Heart right ventricle (tissue), 16 donors: ENCODE data around the gene KRT15. TPM values are rescaled to one million over a fixed set of nuclear protein-coding genes. Genes with fewer than 3 reads are reported as not detected.

Experiments used
- ATAC-seq, 8 donors: fragments of 200-7000 bp; cut with Tn5 transposase; one replicate each; pipeline ENCODE4 v1.9.1; 2020; ENCODE audit warnings: mild to moderate bottlenecking in 8 of 8, moderate library complexity in 8 of 8, moderate number of reproducible peaks in 1 of 8
- DNase-seq, 2 donors: peaks; one replicate each; pipeline ENCODE4 v3.0.0-alpha.2; 2020
- H3K27ac ChIP-seq, 10 donors: fragments of 200-600 bp; sonication (generic) in 2 of 10; one replicate each; pipeline versions ENCODE4 v1.5.0 to v1.8.0; 2020 to 2022; ENCODE audit warnings: mild to moderate bottlenecking in 3 of 10
- H3K27me3 ChIP-seq, 7 donors: fragments of 200-600 bp; one replicate each; pipeline ENCODE4 v1.8.0; 2021 to 2022; ENCODE audit warnings: mild to moderate bottlenecking in 2 of 7
- H3K36me3 ChIP-seq, 9 donors: fragments of 200-600 bp; sonication (generic) in 1 of 9; one replicate each; pipeline versions ENCODE4 v1.5.0 to v1.8.0; 2020 to 2022; ENCODE audit warnings: mild to moderate bottlenecking in 2 of 9
- H3K4me1 ChIP-seq, 9 donors: fragments of 200-600 bp; sonication (generic) in 1 of 9; one replicate each; pipeline versions ENCODE4 v1.5.0 to v1.8.0; 2020 to 2022; ENCODE audit warnings: mild to moderate bottlenecking in 4 of 9
- H3K4me3 ChIP-seq, 10 donors: fragments of 200-600 bp; sonication (generic) in 2 of 10; one replicate each; pipeline versions ENCODE4 v1.5.0 to v1.8.0; 2020 to 2022; ENCODE audit warnings: mild to moderate bottlenecking in 7 of 10, moderate library complexity in 2 of 10
- H3K9me3 ChIP-seq, 11 donors: fragments of 200-600 bp in 10 of 11; sonication (generic) in 2 of 11; one replicate each; pipeline versions ENCODE4 v1.5.0 to v1.8.0; 2013 to 2022; ENCODE audit warnings: mild to moderate bottlenecking in 2 of 11, control low read depth in 1 of 11, moderate library complexity in 1 of 11
- CTCF ChIP-seq, 9 donors: fragments of 200-600 bp; sonication (generic) in 2 of 9; IDR thresholded peaks; one replicate each; pipeline versions ENCODE4 v1.5.0 to v1.8.0; 2021 to 2022; ENCODE audit warnings: antibody characterized with exemption in 9 of 9, mild to moderate bottlenecking in 5 of 9, moderate library complexity in 1 of 9
- WGBS, 2 donors: extraction: QIAGEN DNeasy Blood & Tissue Kit; methylation state at CpG; one replicate each; pipeline ENCODE4 v1.1.7; 2013; ENCODE audit warnings: inconsistent platforms in 1 of 2; 5-methylcytosine and 5-hydroxymethylcytosine counted together
- intact Hi-C, 10 donors: fragments of 100-400 bp; cut with DNase I; formaldehyde crosslinking; loops; one replicate each; pipeline versions ENCODE4 v1.11.1 to v1.14.2; 2022
- polyA plus RNA-seq, 2 donors: library from polyadenylated mRNA; stranded (reverse); fragments of 200-250 nt; gene quantifications; one replicate each; pipeline ENCODE4 v1.2.3, GENCODE V29; 2013
- total RNA-seq, 10 donors: library from RNA; stranded (reverse); fragmentation: NEBNext Ultra II Directional in 3 of 10; extraction: Animal tissue kit (Norgen Biotek cat#: 25700) in 3 of 10; gene quantifications; one replicate each; pipeline versions ENCODE4 v1.2.1 to v1.2.4, GENCODE V29; 2021 to 2023
- donor health status: Arrhythmogenic right ventricular cardiomyopathy.
- donor health status: ischemic (EF 13 %, LVEDD 7.1; RV severe dilation, severe dysfunction).
- donor health status: healthy with polysubstance abuse.
- donor health status: DM: no; HTN: yes; CAD: no.
- donor health status: DM: no; HTN: no; CAD: no.
- donor health status: ischemic (EF 25% LVEDD 6.9; RV normal size, moderate dysfunction).
- donor health status: ischemic (EF 25% LVEDD 5.7; RV mildly dilated, moderate dysfunction).
- donor health status: healthy.
- donor health status: DM: yes; HTN: yes; CAD: no.
- donor health status: Ischemic cardiomyopathy.
- donor health status: ischemic (EF 35%, LVEDD 5.7; RV mildly dilated, moderate dysfunction).
- donor health status: nonischemic (EF 11% LVEDD 7.7; RV severe dilation, severe dysfunction).
- donor health status: DM: yes; HTN: yes; CAD: no.
- donor health status: PGD.
- donor health status: ischemic (EF 29% LVEDD 5.4; RV normal size, mild dysfunction).
- donor health status: nonischemic (EF 23%, LVEDD 6.1; RV moderate dilation, normal function).

Gene KRT15
- total and polyA plus RNA-seq, 12 donors = 0.07 to 0.22 TPM; not detected in 10

GRCh38 chr17:41490000-41490990, 28.4 kb downstream of the KRT15 start:
- Histone ChIP-seq H3K4me1 (peaks cover 0 to 34% (median 0%) of the 10 kb centered on the region in 9 donors), H3K36me3 (no peaks in the 10 kb centered on the region)

GRCh38 chr17:41489531-41489930, 29.2 kb downstream of the KRT15 start, which contains the start of gene KRT36:
Gene KRT36, minus strand, starts transcription at chr17:41489910. Its CDS starts 46 bp downstream, at chr17:41489864.
- Histone ChIP-seq H3K4me1 (peaks cover 0 to 34% (median 0%) of the 10 kb centered on the region in 9 donors), H3K27ac (peak within 1 kb of the TSS in 1 of 10 donors; percentile 32), H3K27me3 (peaks cover 0 to 20% (median 11%) of the 10 kb centered on the region in 7 donors), H3K4me3 (no peak within 1 kb of the TSS), H3K36me3 (no peaks in the 10 kb centered on the region), H3K9me3 (no peaks in the 10 kb centered on the region)
- TF ChIP-seq CTCF (IDR thresholded peaks at IDR 0.05) = no peak
- intact Hi-C loops = no loop called here
- ATAC-seq (no peak), DNase-seq (no peak)
- WGBS, 2 donors = 92 to 95% methylated on average over 12 of the region's 12 CpGs

More at GRCh38 chr17:41490000-41490990, 28.4 kb downstream of the KRT15 start:
- DNase-seq (no peak), ATAC-seq (no peak)
- Histone ChIP-seq H3K9me3 (no peaks in the 10 kb centered on the region), H3K4me3 (no peak overlapping the region), H3K27ac (peak overlapping the region in 1 of 10 donors; percentile 32), H3K27me3 (peaks cover 0 to 18% (median 11%) of the 10 kb centered on the region in 7 donors)
- no peak for TF ChIP-seq CTCF (IDR thresholded peaks at IDR 0.05)
- intact Hi-C loops = loop anchor here in 3 of 10 donors (10.0 kb wide), 3 partner anchors 75 to 185 kb away; partner anchors contain the start of genes KRTAP16-1 (in 1 of the 3) and KRTAP29-1 (in 1 of the 3)
- WGBS, 2 donors = 76 to 79% methylated on average over 10 of the region's 10 CpGs

GRCh38 chr17:41486809-41487530, 31.7 kb downstream of the KRT15 start:
- Histone ChIP-seq H3K9me3 (no peaks in the 10 kb centered on the region), H3K27me3 (peaks cover 0 to 27% (median 12%) of the 10 kb centered on the region in 7 donors), H3K4me3 (no peak overlapping the region), H3K4me1 (peaks cover 0 to 14% (median 0%) of the 10 kb centered on the region in 9 donors), H3K36me3 (no peaks in the 10 kb centered on the region), H3K27ac (no peak overlapping the region)
- WGBS, 2 donors = 58 to 61% methylated on average over 29 of the region's 29 CpGs
- ATAC-seq = no peak
- DNase-seq = no peak
- intact Hi-C loops = no loop called here
- TF ChIP-seq CTCF (IDR thresholded peaks at IDR 0.05) = peak in 5 of 9 donors; percentile 10 to 60 (median 19)

- WGBS, 2 donors = 89 to 92% methylated on average over 13 of the region's 13 CpGs
- TF ChIP-seq CTCF (IDR thresholded peaks at IDR 0.05) = no peak
- Histone ChIP-seq H3K4me3 (no peak overlapping the region), H3K4me1 (peaks cover 0 to 12% (median 0%) of the 10 kb centered on the region in 9 donors), H3K27me3 (peaks cover 0 to 27% (median 12%) of the 10 kb centered on the region in 7 donors), H3K9me3 (no peaks in the 10 kb centered on the region), H3K27ac (no peak overlapping the region), H3K36me3 (no peaks in the 10 kb centered on the region)
- no peak for ATAC-seq
- intact Hi-C loops = no loop called here
- no peak for DNase-seq
Measured at GRCh38 chr17:41486316-41486715, 32.4 kb downstream of the KRT15 start.
